PC-9 (cell line): Measurements from ENCODE around the gene OSM.

ENCODE experiments used
- EZH2 ChIP-seq: fragments of 200-600 bp; sonication (generic); IDR thresholded peaks from 2 replicates; pipeline ENCODE4 v1.8.0; 2017; ENCODE audit warnings: antibody characterized with exemption, low read depth
- TF ChIP-seq, protein P1 (sequence below): fragments of 200-600 bp; sonication (generic); conservative IDR thresholded peaks from 2 replicates; pipeline ENCODE4 v1.6.1; 2017; ENCODE audit warnings: mixed run types, antibody characterized with exemption, mild to moderate bottlenecking, moderate library complexity

DNA sequence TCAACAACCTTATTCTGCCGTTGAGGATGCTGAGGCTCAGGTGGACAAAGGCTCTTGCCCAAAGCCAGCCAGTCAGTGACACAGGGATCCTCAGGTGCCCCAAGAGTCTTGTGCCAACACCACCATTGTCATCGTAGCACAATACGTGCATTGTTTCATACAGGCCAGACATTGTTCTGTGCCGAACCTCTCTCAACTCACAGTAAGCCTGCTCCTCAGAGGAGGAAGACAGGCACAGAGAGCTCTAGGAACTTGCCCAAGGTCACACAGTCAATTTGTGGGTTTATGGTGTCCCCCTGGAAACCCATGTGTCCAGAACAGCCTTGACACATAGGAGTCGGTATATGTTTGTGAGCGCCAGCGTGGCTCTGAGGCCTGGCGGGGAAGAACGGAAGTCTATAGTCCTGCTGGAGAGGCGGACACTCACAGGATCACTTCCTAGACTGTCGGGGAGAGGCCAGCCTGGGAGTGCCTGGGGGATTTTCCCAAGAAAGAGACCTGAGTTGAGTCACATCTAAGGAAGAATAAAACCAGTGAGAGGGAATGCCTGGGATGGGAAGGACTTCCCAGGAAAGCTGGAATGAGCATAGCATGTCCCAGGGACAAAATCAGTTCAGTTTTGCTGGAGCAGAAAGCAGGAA is 40.3 kb downstream of the OSM start:
- TF ChIP-seq, protein P1, sequence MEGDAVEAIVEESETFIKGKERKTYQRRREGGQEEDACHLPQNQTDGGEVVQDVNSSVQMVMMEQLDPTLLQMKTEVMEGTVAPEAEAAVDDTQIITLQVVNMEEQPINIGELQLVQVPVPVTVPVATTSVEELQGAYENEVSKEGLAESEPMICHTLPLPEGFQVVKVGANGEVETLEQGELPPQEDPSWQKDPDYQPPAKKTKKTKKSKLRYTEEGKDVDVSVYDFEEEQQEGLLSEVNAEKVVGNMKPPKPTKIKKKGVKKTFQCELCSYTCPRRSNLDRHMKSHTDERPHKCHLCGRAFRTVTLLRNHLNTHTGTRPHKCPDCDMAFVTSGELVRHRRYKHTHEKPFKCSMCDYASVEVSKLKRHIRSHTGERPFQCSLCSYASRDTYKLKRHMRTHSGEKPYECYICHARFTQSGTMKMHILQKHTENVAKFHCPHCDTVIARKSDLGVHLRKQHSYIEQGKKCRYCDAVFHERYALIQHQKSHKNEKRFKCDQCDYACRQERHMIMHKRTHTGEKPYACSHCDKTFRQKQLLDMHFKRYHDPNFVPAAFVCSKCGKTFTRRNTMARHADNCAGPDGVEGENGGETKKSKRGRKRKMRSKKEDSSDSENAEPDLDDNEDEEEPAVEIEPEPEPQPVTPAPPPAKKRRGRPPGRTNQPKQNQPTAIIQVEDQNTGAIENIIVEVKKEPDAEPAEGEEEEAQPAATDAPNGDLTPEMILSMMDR: no peak
- TF ChIP-seq EZH2: no peak
